Endothelial cell of umbilical vein (primary cell): ENCODE data around the gene SEBOX. TPM values are rescaled to one million over a fixed set of nuclear protein-coding genes. Genes with fewer than 3 reads are reported as not detected.

Experiments
- BruUV-seq: library from RNA; stranded (reverse); fragments of 400-500 nt; replicated peaks from 2 replicates; lab custom pipeline; 2021; lab: Mats Ljungman, UMichigan
- CTCF ChIA-PET: fragments of 300-600, 350-600 bp; sonication (Branson Sonifier 250); formaldehyde crosslinking; loops from one replicate; lab custom pipeline; 2021; ENCODE audit warnings: antibody characterized with exemption, inconsistent platforms; lab: Charles Lee
- POLR2A ChIA-PET: fragments of 300-600, 350-600 bp; sonication (Branson Sonifier 250); formaldehyde crosslinking; loops from one replicate; lab custom pipeline; 2021; ENCODE audit warnings: antibody characterized with exemption, inconsistent platforms; lab: Charles Lee
- DNase-seq: peaks from one replicate; pipeline ENCODE4 v3.0.0-alpha.2; 2011; ENCODE audit warnings: low read depth, low spot score
- FAIRE-seq: peaks from 2 replicates; lab custom pipeline; 2011; peaks lifted over from hg19 to GRCh38; lab: Jason Lieb, UNC
- H2AFZ ChIP-seq: 2 replicates; pipeline ENCODE4 v1.6.0; 2012; ENCODE audit warnings: low read depth, low read length, control low read depth, inconsistent platforms
- H3K27ac ChIP-seq: 2 replicates; pipeline ENCODE4 v1.5.1; 2011; ENCODE audit warnings: low read depth, mild to moderate bottlenecking, control low read depth, low read length, moderate library complexity; ENCODE audit not compliant: insufficient read depth
- H3K27me3 ChIP-seq, 2 experiments: 2 replicates each; pipeline versions ENCODE4 v1.6.0 to v1.6.1; 2011; ENCODE audit warnings: low read length in 2 of 2, mixed read lengths in 1 of 2; ENCODE audit not compliant: control insufficient read depth in 2 of 2, insufficient read depth in 2 of 2
- H3K36me3 ChIP-seq, 2 experiments: 2 replicates in 1 of 2; 3 replicates in 1 of 2; pipeline ENCODE4 v1.5.1; 2011; ENCODE audit warnings: low read length in 2 of 2, mild to moderate bottlenecking in 1 of 2, moderate library complexity in 1 of 2; ENCODE audit not compliant: control insufficient read depth in 2 of 2, insufficient read depth in 2 of 2; ENCODE audit errors: extremely low read depth in 1 of 2
- H3K4me1 ChIP-seq: 3 replicates; pipeline ENCODE4 v1.5.1; 2011; ENCODE audit warnings: mild to moderate bottlenecking, low read length; ENCODE audit not compliant: control insufficient read depth, insufficient read depth; ENCODE audit errors: extremely low read depth
- H3K4me2 ChIP-seq: 2 replicates; pipeline ENCODE4 v1.6.1; 2011; ENCODE audit warnings: low read length, control low read depth, mixed read lengths; ENCODE audit not compliant: insufficient read depth
- H3K4me3 ChIP-seq, 3 experiments: fragments of 200-600 bp in 1 of 3; sonication (generic), shearing (Covaris generic) in 1 of 3; replicated peaks in 1 of 3; 2 replicates each; pipeline ENCODE4 v1.5.1; 2011 to 2016; ENCODE audit warnings: control low read depth in 3 of 3, low read length in 3 of 3, mild to moderate bottlenecking in 2 of 3, inconsistent platforms in 1 of 3, low read depth in 1 of 3, moderate library complexity in 1 of 3; ENCODE audit not compliant: insufficient read depth in 1 of 3
- H3K79me2 ChIP-seq: 2 replicates; pipeline ENCODE4 v1.6.0; 2012; ENCODE audit warnings: low read length, inconsistent platforms; ENCODE audit not compliant: control insufficient read depth, insufficient read depth
- H3K9ac ChIP-seq: replicated peaks from 2 replicates; pipeline ENCODE3; 2011; ENCODE audit warnings: low read length, control low read depth; ENCODE audit not compliant: insufficient read depth; ENCODE audit errors: extremely low read depth
- H3K9me1 ChIP-seq: replicated peaks from 3 replicates; pipeline ENCODE4 v1.6.0; 2011; ENCODE audit warnings: mild to moderate bottlenecking, low read length; ENCODE audit not compliant: control insufficient read depth, insufficient read depth; ENCODE audit errors: extremely low read depth
- H3K9me3 ChIP-seq: replicated peaks from 2 replicates; pipeline ENCODE4 v1.5.1; 2012; ENCODE audit warnings: low read length, inconsistent platforms; ENCODE audit not compliant: control insufficient read depth, insufficient read depth
- H4K20me1 ChIP-seq: replicated peaks from 2 replicates; pipeline ENCODE3; 2011; ENCODE audit warnings: mild to moderate bottlenecking, low read length; ENCODE audit not compliant: control insufficient read depth, insufficient read depth; ENCODE audit errors: extremely low read depth
- CTCF ChIP-seq, 2 donors: IDR thresholded peaks; 1 replicate in 1 of 2; 2 replicates in 1 of 2; pipeline ENCODE4 v1.5.1; 2011; ENCODE audit warnings: low read length in 2 of 2, mild to moderate bottlenecking in 2 of 2, moderate library complexity in 2 of 2, control low read depth in 1 of 2, inconsistent platforms in 1 of 2, low read depth in 1 of 2; ENCODE audit not compliant: insufficient read depth in 1 of 2; ENCODE audit errors: extremely low read depth in 1 of 2
- EZH2 ChIP-seq: IDR thresholded peaks from 2 replicates; pipeline ENCODE4 v1.6.1; 2012; ENCODE audit warnings: borderline replicate concordance, low read depth, mild to moderate bottlenecking, moderate library complexity, low read length, inconsistent platforms; ENCODE audit not compliant: severe bottlenecking
- FOS ChIP-seq: IDR thresholded peaks from 2 replicates; pipeline ENCODE4 v1.6.1; 2011; ENCODE audit warnings: mild to moderate bottlenecking, low read length, moderate library complexity, borderline replicate concordance; ENCODE audit not compliant: insufficient read depth
- GATA2 ChIP-seq: IDR thresholded peaks from 2 replicates; pipeline ENCODE4 v1.7.0; 2011; ENCODE audit warnings: low read depth, mild to moderate bottlenecking, moderate library complexity, mixed read lengths, low read length; ENCODE audit not compliant: insufficient read length, insufficient read depth
- JUN ChIP-seq: IDR thresholded peaks from 2 replicates; pipeline ENCODE4 v1.6.1; 2011; ENCODE audit warnings: borderline replicate concordance, low read depth; ENCODE audit not compliant: insufficient read length, insufficient read depth
- MAX ChIP-seq: IDR thresholded peaks from 2 replicates; pipeline ENCODE4 v1.6.1; 2011; ENCODE audit not compliant: insufficient read depth, insufficient read length
- MYC ChIP-seq: IDR thresholded peaks from one replicate; pipeline ENCODE4 v1.6.1; 2011; ENCODE audit warnings: mild to moderate bottlenecking, low read depth, low read length
- POLR2A ChIP-seq: IDR thresholded peaks from 2 replicates; pipeline ENCODE4 v1.6.1; 2012; ENCODE audit warnings: low read depth, mild to moderate bottlenecking, control low read depth, low read length
- POLR2AphosphoS5 ChIP-seq: IDR thresholded peaks from 2 replicates; pipeline ENCODE4 v1.6.1; 2012; ENCODE audit warnings: low read depth, mild to moderate bottlenecking, control low read depth, low read length, moderate library complexity; ENCODE audit not compliant: insufficient read depth
- dilution Hi-C: fragments of 300-500 bp; cut with MboI; formaldehyde crosslinking; loops from one replicate; pipeline ENCODE4 v1.15.0; 2019; ENCODE audit warnings: low sequenced_read_pairs; ENCODE audit not compliant: extremely low pct_ligation_motif_present
- intact Hi-C: fragments of 100-400 bp; cut with micrococcal nuclease; formaldehyde crosslinking; loops from one replicate; pipeline ENCODE4 v1.10.0; 2022
- polyA plus RNA-seq, 4 experiments: library from polyadenylated mRNA; depleted of rRNA in 3 of 4; stranded (reverse) in 3 of 4; unstranded in 1 of 4; fragments of >200 nt; gene quantifications; 2 replicates each; pipeline versions ENCODE4 v1.2.1 to v1.2.3, GENCODE V29; 2011 to 2012; ENCODE audit warnings: missing spikeins in 1 of 4
- total RNA-seq: library from RNA; stranded (reverse); gene quantifications from 2 replicates; pipeline ENCODE4 v1.2.3, GENCODE V29; 2021

SEBOX gene
- total and polyA plus RNA-seq, 2 donors (not counting 3 experiments of a cell fraction or from before 2014, with no cell fraction given): not detected

- Histone ChIP-seq H3K27ac (no peak overlapping the region), H3K9ac (no peak overlapping the region), H3K27me3 (no peaks in the 10 kb centered on the region), H3K9me3 (no peaks in the 10 kb centered on the region), H3K4me1 (peaks cover 9% of the 10 kb centered on the region), H2AFZ (no peak overlapping the region), H4K20me1 (no peaks in the 10 kb centered on the region), H3K4me3 (no peak overlapping the region), H3K79me2 (no peaks in the 10 kb centered on the region), H3K4me2 (no peak overlapping the region), H3K9me1 (no peaks in the 10 kb centered on the region), H3K36me3 (peaks cover 0 to 9% of the 10 kb centered on the region in 2 experiments)
- DNase-seq (no peak), FAIRE-seq (no peak)
- intact Hi-C loops (no loop called here), dilution Hi-C loops (no loop called here)
- POLR2A ChIA-PET: no interaction called here
- BruUV-seq: no TSS peak
- TF ChIP-seq GATA2: no peak
- TF ChIP-seq POLR2A: no peak
- CTCF ChIA-PET: interaction anchor here (0.8 to 6.7 kb wide), 3 partner anchors 32 to 49 kb away, joined by 3 to 36 read pairs (median 8); partner anchors contain the start of gene TNFAIP1
Observed at GRCh38 chr17:28367641-28368305, 2.8 kb upstream of the SEBOX start.

GRCh38 chr17:28366605-28367004, 1.6 kb upstream of the SEBOX start:
- Histone ChIP-seq H3K9me3 (no peaks in the 10 kb centered on the region), H4K20me1 (no peaks in the 10 kb centered on the region), H3K36me3 (peaks cover 3 to 12% of the 10 kb centered on the region in 2 experiments), H3K79me2 (no peaks in the 10 kb centered on the region), H3K4me2 (no peak overlapping the region), H3K9me1 (no peaks in the 10 kb centered on the region), H3K27ac (no peak overlapping the region), H3K4me3 (no peak overlapping the region), H3K4me1 (peaks cover 5% of the 10 kb centered on the region), H3K27me3 (no peaks in the 10 kb centered on the region), H2AFZ (no peak overlapping the region), H3K9ac (no peak overlapping the region)
- intact Hi-C loops: no loop called here
- no peak for FAIRE-seq
- dilution Hi-C loops: no loop called here
- TF ChIP-seq MAX (no peak), GATA2 (no peak), CTCF (IDR thresholded peaks at IDR 0.05; ENCODE audit: extremely low read depth in 1 of 2, insufficient read depth in 1 of 2, low read depth in 1 of 2, low read length in 2 of 2) (no peak), POLR2AphosphoS5 (no peak), POLR2A (no peak), EZH2 (no peak), MYC (no peak), JUN (no peak), FOS (no peak)
- DNase-seq: no peak
- ChIA-PET CTCF (interaction anchor here (0.6 to 1.8 kb wide), 4 partner anchors 9 to 50 kb away, joined by 3 to 8 read pairs (median 4); partner anchors contain the start of gene POLDIP2), POLR2A (interaction anchor here (1.1 to 1.2 kb wide), 2 partner anchors 9 to 31 kb away, joined by 3 to 4 read pairs; partner anchors contain the start of genes POLDIP2 and TNFAIP1)
- BruUV-seq: no TSS peak
